ENCODE measurements around the gene DNAJC7.

The DNAJC7 gene

DNA sequence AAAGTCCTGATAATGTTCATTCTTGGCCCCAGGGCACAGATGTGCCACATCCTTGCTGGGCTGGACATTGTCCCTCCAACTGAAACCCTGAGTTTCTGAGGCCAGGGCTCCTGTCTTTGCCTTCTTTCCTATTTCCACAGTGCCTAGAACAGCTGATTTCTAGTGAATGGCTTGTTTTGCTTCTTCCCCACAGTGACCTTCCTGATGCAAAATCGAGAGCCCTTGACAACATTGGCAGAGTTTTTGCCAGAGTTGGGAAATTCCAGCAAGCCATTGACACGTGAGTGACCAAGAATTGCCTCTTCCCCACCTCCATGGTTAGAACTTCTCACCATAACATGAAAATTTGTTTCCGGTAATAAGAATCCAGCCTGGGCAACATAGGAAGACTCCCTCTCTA, 72.3 kb downstream of the DNAJC7 start:
- TF ChIP-seq CREB1 (IDR thresholded peaks at IDR 0.05; ENCODE audit: low read depth) (no peak), EGR1 (IDR thresholded peaks at IDR 0.05) (no peak), EP300 (IDR thresholded peaks at IDR 0.05; ENCODE audit: borderline replicate concordance) (no peak), YY1 (IDR thresholded peaks at IDR 0.05; ENCODE audit: low read depth) (no peak), FOXM1 (IDR thresholded peaks at IDR 0.05; ENCODE audit: borderline replicate concordance, low read depth) (no peak), REST (IDR thresholded peaks at IDR 0.05; ENCODE audit: low read depth) (no peak), ZBTB7A (IDR thresholded peaks at IDR 0.05; ENCODE audit: low read depth) (no peak)

DNA sequence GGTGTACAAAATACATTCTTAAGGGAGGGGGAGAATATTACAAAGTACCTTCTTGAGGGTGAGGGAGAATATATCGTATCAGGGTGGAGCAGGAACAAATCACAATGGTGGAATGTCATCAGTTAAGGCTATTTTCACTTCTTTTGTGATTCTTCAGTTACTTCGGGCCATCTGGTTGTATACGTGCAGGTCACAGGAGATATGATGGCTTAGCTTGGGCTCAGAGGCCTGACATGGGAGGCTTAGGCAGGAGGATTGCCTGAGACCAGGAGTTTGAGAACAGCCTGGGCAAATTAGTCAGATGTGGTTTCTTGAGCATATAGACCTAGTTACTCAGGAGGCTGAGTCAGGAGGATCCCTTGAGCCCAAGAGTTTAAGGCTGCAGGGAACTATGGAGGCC, 73.7 kb downstream of the DNAJC7 start:
- TF ChIP-seq CEBPB (IDR thresholded peaks at IDR 0.05): no peak
- no peak for TF ChIP-seq ZBTB7A (IDR thresholded peaks at IDR 0.05; ENCODE audit: low read depth)
- no peak for TF ChIP-seq FOXM1 (IDR thresholded peaks at IDR 0.05; ENCODE audit: borderline replicate concordance, low read depth)
- no peak for TF ChIP-seq EGR1 (IDR thresholded peaks at IDR 0.05)
- TF ChIP-seq, protein P1, sequence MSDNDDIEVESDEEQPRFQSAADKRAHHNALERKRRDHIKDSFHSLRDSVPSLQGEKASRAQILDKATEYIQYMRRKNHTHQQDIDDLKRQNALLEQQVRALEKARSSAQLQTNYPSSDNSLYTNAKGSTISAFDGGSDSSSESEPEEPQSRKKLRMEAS (IDR thresholded peaks at IDR 0.05): no peak
- no peak for TF ChIP-seq TEAD4 (IDR thresholded peaks at IDR 0.05)
- TF ChIP-seq EP300 (IDR thresholded peaks at IDR 0.05; ENCODE audit: borderline replicate concordance): no peak
- no peak for TF ChIP-seq TAF1 (IDR thresholded peaks at IDR 0.05; ENCODE audit: low read depth)
- no peak for TF ChIP-seq RAD21 (IDR thresholded peaks at IDR 0.05; ENCODE audit: low read depth)
- no peak for TF ChIP-seq YY1 (IDR thresholded peaks at IDR 0.05; ENCODE audit: low read depth)
- no peak for TF ChIP-seq TCF12 (IDR thresholded peaks at IDR 0.05; ENCODE audit: low read depth)
- TF ChIP-seq CREB1 (IDR thresholded peaks at IDR 0.05; ENCODE audit: low read depth): no peak
- TF ChIP-seq, protein P2, sequence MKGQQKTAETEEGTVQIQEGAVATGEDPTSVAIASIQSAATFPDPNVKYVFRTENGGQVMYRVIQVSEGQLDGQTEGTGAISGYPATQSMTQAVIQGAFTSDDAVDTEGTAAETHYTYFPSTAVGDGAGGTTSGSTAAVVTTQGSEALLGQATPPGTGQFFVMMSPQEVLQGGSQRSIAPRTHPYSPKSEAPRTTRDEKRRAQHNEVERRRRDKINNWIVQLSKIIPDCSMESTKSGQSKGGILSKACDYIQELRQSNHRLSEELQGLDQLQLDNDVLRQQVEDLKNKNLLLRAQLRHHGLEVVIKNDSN (IDR thresholded peaks at IDR 0.05): no peak

DNA sequence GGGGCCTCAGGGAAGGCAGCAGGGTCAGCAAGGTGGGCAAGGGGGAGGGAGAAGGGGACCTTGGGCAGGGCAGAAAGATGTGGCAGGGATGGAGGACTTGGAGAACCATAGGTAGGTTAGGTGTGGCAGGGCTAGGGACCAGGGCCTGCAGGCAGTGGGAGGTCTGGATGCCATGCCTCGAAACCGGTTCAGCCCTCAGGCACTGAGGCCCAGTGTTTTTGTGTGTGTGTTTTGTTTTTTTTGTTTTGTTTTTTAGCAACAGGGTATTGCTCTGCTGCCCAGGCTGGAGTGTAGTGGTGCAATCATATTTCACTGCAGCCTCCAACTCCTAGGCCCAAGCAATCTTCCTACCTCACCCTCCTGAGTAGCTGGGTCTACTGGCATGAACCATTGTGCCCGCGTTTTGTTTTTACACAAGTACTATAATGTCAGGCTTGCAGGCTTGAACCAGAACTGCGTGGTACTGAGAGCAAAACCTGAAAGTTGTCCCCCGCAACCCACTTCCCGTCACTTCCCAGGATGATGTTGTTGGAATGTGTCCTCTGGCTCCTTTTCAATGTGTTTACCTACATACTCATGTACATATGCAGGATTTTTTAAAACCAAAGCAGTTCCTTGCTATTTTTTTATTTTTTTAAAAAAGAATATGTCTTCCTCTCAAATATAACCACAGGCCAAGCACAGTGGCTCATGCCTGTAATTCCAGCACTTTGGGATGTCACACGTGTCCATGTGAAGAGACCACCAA, 74.4 kb downstream of the DNAJC7 start:
- TF ChIP-seq, protein P2 (IDR thresholded peaks at IDR 0.05): no peak
- TF ChIP-seq TCF12 (IDR thresholded peaks at IDR 0.05; ENCODE audit: low read depth) (no peak), FOXM1 (IDR thresholded peaks at IDR 0.05; ENCODE audit: borderline replicate concordance, low read depth) (no peak), EP300 (IDR thresholded peaks at IDR 0.05; ENCODE audit: borderline replicate concordance) (no peak), ZBTB7A (IDR thresholded peaks at IDR 0.05; ENCODE audit: low read depth) (no peak), CEBPB (IDR thresholded peaks at IDR 0.05) (no peak), TEAD4 (IDR thresholded peaks at IDR 0.05) (no peak), NFIC (IDR thresholded peaks at IDR 0.05) (no peak), RAD21 (IDR thresholded peaks at IDR 0.05; ENCODE audit: low read depth) (no peak), CREB1 (IDR thresholded peaks at IDR 0.05; ENCODE audit: low read depth) (no peak), EGR1 (IDR thresholded peaks at IDR 0.05) (no peak)
- TF ChIP-seq, protein P1 (IDR thresholded peaks at IDR 0.05): no peak

GRCh38 chr17:41941168-41941567, 76.1 kb downstream of the DNAJC7 start:
- TF ChIP-seq YY1 (IDR thresholded peaks at IDR 0.05; ENCODE audit: low read depth) (no peak), TEAD4 (IDR thresholded peaks at IDR 0.05) (no peak), CEBPB (IDR thresholded peaks at IDR 0.05) (no peak), REST (IDR thresholded peaks at IDR 0.05; ENCODE audit: low read depth) (no peak), EGR1 (IDR thresholded peaks at IDR 0.05) (no peak), TAF1 (IDR thresholded peaks at IDR 0.05; ENCODE audit: low read depth) (no peak)
- TF ChIP-seq, protein P1 (IDR thresholded peaks at IDR 0.05): no peak

GRCh38 chr17:41939693-41940090, 77.5 kb downstream of the DNAJC7 start:
- TF ChIP-seq, protein P2 (IDR thresholded peaks at IDR 0.05): no peak
- TF ChIP-seq YY1 (IDR thresholded peaks at IDR 0.05; ENCODE audit: low read depth): no peak
- no peak for TF ChIP-seq CREB1 (IDR thresholded peaks at IDR 0.05; ENCODE audit: low read depth)
- TF ChIP-seq TCF12 (IDR thresholded peaks at IDR 0.05; ENCODE audit: low read depth): no peak
- TF ChIP-seq RAD21 (IDR thresholded peaks at IDR 0.05; ENCODE audit: low read depth): no peak
- no peak for TF ChIP-seq EGR1 (IDR thresholded peaks at IDR 0.05)
- no peak for TF ChIP-seq NFIC (IDR thresholded peaks at IDR 0.05)
- TF ChIP-seq CEBPB (IDR thresholded peaks at IDR 0.05): no peak
- TF ChIP-seq EP300 (IDR thresholded peaks at IDR 0.05; ENCODE audit: borderline replicate concordance): no peak
- TF ChIP-seq, protein P1 (IDR thresholded peaks at IDR 0.05): no peak
- no peak for TF ChIP-seq ZBTB7A (IDR thresholded peaks at IDR 0.05; ENCODE audit: low read depth)
- TF ChIP-seq TEAD4 (IDR thresholded peaks at IDR 0.05): no peak
- TF ChIP-seq REST (IDR thresholded peaks at IDR 0.05; ENCODE audit: low read depth): no peak
- TF ChIP-seq FOXM1 (IDR thresholded peaks at IDR 0.05; ENCODE audit: borderline replicate concordance, low read depth): no peak

All from Ishikawa (cell line).